Inflammatory macrophage treated with lipopolysaccharide for 1 hour (primary cell): Measurements from ENCODE around the gene ASCC1.
"Not testable (repeated sequence)": the region's sequence is repeated elsewhere in the genome, so short reads cannot be mapped to it uniquely, and the experiment has no call there.

Experiments
- DNase-seq, 2 donors: peaks; one replicate each; pipeline ENCODE4 v3.0.0-alpha.2; 2020 to 2022

ASCC1 gene

DNA sequence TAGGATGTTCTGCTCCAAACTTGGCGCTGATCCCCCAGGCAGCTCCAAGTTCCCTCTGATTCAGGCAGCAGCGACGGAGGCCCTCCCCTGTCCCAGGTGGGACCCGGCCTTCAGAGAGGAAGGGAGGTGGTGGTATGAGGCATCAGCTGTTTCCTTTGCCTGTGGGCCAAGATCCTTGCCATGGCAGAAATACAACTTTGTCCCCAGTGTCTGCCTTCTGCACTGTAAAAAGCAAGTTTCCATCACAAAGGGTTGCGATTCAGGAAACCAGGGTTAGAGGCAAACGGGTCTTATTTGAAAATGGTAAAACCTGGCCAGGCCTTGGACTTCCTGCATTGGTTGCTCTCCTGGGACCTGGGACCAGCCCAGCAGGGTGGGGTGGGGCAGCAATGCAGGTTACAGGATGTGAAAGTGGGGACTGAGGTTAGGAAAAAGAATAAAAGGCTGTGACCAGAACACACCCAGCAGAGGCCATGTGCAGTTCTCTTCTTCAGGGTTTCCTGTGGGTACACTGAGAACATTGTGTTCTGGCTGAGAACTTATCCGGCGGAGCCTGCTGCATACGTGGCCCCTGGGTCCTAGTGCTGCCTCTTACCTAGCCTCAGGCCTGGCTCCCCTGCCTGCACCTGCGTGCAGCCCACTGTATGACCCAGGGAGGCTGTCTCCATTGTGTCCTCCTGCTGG, 32.5 kb upstream of the ASCC1 start:
- DNase-seq = no peak

DNA sequence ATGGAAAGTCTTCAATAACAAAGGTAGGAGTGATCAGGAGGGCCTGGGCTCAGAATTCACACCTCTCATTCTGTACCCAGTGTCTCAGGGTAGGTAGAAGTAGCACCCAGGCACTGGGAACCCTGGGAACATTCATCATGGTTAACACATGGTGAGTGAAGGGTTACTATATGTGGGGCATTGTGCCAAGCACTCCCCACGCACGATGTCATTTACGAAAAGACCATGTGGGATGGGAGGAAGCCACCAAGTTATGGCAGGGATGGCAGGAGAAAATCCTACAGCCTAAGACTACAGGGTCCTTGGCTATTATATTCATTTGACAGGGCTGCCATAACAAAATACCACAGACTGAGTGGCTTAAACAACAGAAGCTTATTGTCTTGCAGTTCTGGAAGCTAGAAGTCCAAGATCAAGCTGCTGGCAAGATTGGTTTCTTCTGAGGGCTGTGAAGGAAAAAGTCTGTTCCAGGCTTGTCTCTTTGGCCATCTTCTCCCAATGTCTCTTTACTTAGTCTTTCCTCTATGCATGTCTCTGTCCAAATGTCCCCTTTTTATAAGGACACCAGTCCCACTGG, 30.0 kb upstream of the ASCC1 start:
- DNase-seq = no peak

- DNase-seq = no peak
These were observed 28.5 kb upstream of the ASCC1 start for GRCh38 chr10:72244573-72245038.

DNA sequence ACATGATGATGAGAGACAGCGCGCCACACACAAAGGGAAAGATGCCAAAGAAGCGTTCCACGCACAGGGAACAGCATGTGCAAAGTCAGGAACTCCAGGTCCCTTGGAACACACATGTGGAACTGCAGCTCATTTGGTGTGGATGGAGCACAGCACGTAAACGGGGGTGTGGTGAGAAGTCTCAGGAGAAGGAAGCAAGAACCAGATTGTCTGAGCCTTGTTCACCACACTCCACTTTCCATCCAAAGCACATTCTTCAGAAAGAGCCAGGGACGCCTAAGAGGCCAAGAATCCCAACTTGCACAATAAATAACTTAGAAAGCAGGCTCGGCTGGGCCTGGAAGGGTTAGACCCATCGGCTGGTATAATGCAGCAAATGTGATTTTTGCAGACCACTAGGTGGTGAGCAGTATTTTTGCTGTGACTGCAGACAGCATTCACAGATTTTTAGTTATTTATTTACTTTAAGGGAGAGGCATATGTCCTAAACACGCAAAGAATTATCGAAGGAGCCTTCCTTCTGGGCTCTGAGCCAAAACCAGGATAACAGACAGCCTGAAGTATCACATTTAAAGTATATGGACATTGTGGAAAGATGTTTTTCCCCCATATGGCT, 27.9 kb upstream of the ASCC1 start:
- DNase-seq = no peak

- peak; percentile 51 to 82 for DNase-seq
These were observed 26.6 kb upstream of the ASCC1 start for GRCh38 chr10:72242675-72243074.

GRCh38 chr10:72241691-72242252, 25.7 kb upstream of the ASCC1 start:
- DNase-seq = no peak

DNA sequence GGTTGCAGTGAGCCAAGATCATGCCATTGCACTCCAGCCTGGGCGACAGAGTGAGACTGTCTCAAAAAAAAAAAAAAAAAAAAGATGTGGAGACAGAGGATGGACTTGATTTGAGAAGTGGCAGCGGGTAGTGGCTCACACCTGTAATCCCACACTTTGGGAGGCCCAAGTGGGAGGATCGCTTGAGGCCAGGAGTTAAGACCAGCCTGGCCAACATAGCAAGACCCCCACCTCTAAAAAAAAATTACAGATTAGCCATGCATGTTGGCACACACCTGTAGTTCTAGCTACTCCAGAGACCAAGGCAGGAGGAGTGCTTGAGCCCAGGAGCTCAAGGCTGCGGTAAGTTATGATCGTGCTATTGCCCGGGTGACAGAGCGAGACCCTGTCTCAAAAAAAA, 24.3 kb upstream of the ASCC1 start:
- DNase-seq = no peak

DNA sequence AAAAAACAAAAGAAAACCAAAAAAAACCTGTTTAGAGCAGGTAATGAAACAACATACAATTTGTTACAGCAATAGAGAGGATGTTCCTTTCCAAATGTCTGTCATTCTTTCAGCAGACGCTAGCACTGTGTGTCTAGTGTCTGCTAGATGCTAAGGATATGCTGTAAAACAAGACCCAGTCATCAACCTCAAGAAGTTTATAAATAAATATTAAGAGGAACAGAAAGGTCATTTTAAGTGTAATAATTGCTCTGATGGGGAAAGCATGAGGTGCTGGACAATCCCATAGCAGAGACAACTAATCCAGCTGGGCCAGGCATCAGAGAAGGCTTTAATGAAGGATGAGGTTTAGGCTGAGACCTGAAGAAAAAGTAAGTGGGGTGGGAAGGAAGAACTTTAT, 23.3 kb upstream of the ASCC1 start:
- DNase-seq = no peak

DNA sequence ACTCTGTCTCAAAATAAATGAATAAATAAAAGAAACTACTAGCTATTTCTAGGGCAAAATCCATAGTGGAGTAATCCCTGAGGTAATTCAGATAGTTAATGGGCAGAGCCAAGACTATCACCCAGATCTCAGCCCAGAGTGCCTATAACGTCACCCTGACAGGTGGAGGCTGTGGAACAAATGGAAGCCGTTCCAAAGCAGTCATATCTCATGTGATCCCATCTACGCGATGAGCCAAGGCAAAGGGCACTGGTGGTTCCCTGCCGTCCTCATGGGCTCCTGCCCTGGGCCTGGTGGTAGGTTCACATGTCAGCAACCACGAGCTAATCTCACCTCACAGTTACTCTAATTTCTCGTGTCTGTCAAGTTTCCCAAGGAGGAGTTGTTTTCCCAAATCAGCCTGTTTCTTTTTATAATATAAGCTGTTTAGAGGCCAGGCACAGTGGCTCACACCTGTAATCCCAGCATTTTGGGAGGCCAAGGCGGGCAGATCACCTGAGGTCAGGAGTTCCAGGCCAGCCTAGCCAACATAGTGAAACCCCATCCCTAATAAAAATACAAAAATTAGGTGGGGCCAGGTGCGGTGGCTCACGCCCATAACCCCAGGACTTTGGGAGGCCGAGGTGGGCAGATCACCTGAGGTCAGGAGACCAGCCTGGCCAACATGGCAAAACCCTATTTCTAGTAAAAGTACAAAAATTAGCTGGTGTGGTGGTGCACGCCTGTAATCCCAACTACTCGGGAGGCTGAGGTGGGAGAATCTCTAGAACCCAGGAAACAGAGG, 22.5 kb upstream of the ASCC1 start:
- DNase-seq = no peak

DNA sequence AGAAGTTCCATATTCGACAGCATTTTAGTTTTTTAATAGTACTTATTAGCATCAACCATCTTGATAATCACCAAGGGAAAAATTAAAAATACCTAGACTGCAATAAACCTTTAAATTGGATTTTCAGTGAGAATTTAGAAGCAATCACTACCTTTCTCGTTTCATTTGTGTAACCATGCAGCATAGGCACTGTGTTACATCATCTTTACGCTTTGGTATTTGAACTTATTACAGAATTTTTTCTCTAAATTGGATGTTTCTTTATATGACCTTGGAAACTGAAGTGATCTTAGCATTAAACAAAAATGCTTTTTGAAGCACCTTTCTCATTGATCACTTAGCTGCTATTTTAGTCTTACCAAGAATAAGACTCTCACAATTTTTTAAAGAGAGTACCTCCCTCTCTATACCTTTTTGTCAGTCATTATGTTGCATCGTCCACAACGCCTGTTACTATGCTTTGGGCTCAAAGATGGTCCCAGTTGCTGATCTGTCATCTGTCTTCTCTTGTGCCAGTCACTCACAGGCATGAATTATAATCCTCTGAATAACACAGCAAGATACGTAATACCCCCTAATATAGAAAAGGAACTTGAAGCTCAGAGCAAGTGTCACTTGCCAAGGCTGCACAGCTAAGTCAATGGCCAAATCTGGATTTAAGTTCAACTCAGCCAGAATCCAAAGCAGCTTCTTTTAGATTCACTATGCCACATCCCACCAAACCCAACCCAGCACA, 19.6 kb upstream of the ASCC1 start:
- no peak for DNase-seq

DNA sequence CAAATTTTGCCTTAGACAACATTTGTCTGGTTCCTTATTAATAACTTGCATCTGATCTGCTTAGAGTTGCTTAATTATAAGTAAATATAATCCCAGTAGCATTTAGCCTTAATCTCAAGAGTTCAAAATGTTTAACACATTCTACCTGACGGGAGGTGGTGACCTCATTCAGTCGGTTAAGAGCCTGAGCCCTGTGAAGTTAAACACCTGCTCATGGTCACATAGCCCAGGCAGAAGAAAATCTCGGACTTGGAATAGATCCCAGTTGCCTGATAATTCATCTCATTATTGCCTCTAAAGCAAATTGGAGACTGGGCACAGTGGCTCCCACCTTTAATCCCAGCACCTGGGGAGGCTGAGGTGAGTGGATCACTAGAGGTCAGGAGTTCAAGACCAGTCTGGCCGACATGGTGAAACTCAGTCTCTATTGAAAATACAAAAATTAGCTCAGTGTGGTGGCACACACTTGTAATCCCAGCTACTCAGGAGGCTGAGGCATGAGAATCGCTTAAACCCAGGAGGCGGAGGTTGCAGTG, 18.6 kb upstream of the ASCC1 start:
- DNase-seq = no peak

- DNase-seq = no peak
These were observed 17.5 kb upstream of the ASCC1 start for GRCh38 chr10:72233621-72234020.

- peak; percentile 25 to 28 for DNase-seq
These were observed 13.5 kb upstream of the ASCC1 start for GRCh38 chr10:72229261-72230251.

DNA sequence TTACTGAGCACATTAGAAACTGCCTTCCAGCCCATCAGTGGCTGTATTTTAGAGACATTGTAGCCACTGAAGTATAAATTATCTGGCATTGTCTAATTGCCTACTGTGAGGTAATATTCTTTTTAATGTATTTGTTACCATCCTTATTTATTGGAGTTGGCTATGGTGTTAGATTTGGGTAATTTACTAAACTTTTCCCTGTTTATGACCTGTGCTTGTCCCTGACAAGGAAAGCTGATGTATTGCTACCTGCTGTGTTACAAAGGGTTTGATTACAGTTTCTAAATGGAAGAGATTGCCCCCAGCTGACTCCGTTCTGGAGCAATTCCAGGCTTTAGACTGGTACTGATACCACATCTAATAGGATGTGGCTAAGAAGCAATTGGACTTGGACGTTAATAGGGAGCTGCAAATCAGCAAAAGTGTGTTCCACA, 12.3 kb upstream of the ASCC1 start:
- DNase-seq = no peak

DNA sequence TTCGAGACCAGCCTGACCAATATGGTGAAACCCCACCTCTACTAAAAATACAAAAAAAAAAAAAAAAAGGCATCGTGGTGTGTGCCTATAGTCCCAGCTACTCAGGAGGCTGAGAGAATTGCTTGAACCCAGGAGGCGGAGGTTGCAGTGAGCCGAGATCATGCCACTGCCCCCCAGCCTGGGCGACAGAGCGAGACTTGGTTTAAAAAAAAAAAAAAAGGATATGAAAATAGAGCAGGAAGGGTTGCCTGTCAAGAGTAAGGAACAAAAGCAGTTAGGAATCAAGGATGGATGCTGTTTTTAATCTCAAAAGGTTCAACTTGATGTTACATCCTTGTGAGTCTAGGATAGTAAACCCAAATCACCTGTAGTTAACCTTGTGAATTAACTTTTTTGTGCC, 11.8 kb upstream of the ASCC1 start:
- no peak for DNase-seq

GRCh38 chr10:72226418-72227027, 10.4 kb upstream of the ASCC1 start:
- no peak for DNase-seq

GRCh38 chr10:72224191-72224590, 8.1 kb upstream of the ASCC1 start:
- DNase-seq = not testable (repeated sequence)

- peak; percentile 80 to 86 for DNase-seq
These were observed 7.6 kb upstream of the ASCC1 start for GRCh38 chr10:72223743-72224101.

- DNase-seq = no peak
These were observed 5.2 kb upstream of the ASCC1 start for GRCh38 chr10:72221278-72221677.

GRCh38 chr10:72220637-72221036, 4.6 kb upstream of the ASCC1 start:
- no peak for DNase-seq
